ENCODE data around the gene TTN. TPM values are rescaled to one million over a fixed set of nuclear protein-coding genes. Genes with fewer than 3 reads are reported as not detected.

The TTN gene
- total RNA-seq, 1 experiment from 2014 or later, result 0.24 TPM

DNA sequence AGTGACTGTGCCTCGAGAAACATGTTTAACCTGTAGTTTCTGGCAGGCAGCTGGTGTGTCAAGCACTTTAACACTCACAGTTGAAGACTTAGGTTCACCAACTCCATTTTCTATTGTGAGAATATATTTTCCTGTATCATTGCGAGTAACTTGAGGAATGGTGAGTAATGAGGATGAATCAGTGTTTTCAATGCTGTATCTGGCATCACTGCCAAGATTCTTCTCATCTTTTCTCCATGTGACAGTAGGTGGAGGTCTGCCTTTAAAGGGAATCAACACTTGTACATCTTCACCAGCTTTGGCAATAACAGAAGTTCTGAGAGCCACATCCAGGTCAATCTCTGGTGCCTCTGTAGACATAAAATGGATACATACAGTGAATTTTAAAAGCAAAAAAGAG is 254.2 kb downstream of the TTN start:
- CTCF ChIA-PET, result no interaction called here
- Mint-ChIP-seq H3K4me1 (ENCODE audit: low read depth, unreplicated experiment) (no peaks in the 10 kb centered on the region), H3K27ac (ENCODE audit: unreplicated experiment) (no peak overlapping the region), H3K4me3 (ENCODE audit: low read depth, unreplicated experiment) (no peak overlapping the region), H3K36me3 (ENCODE audit: insufficient read depth, unreplicated experiment) (no peaks in the 10 kb centered on the region), H3K9me3 (ENCODE audit: low read depth, unreplicated experiment) (no peaks in the 10 kb centered on the region), H3K27me3 (ENCODE audit: unreplicated experiment) (no peaks in the 10 kb centered on the region)
- no peak for DNase-seq
- no TSS peak for BruUV-seq (replicated peaks)
- TF ChIP-seq, protein P1, sequence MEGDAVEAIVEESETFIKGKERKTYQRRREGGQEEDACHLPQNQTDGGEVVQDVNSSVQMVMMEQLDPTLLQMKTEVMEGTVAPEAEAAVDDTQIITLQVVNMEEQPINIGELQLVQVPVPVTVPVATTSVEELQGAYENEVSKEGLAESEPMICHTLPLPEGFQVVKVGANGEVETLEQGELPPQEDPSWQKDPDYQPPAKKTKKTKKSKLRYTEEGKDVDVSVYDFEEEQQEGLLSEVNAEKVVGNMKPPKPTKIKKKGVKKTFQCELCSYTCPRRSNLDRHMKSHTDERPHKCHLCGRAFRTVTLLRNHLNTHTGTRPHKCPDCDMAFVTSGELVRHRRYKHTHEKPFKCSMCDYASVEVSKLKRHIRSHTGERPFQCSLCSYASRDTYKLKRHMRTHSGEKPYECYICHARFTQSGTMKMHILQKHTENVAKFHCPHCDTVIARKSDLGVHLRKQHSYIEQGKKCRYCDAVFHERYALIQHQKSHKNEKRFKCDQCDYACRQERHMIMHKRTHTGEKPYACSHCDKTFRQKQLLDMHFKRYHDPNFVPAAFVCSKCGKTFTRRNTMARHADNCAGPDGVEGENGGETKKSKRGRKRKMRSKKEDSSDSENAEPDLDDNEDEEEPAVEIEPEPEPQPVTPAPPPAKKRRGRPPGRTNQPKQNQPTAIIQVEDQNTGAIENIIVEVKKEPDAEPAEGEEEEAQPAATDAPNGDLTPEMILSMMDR (IDR thresholded peaks at IDR 0.05; ENCODE audit: unreplicated experiment), result no peak
- intact Hi-C loops (cut with micrococcal nuclease; ENCODE audit: unreplicated experiment), result no loop called here

DNA sequence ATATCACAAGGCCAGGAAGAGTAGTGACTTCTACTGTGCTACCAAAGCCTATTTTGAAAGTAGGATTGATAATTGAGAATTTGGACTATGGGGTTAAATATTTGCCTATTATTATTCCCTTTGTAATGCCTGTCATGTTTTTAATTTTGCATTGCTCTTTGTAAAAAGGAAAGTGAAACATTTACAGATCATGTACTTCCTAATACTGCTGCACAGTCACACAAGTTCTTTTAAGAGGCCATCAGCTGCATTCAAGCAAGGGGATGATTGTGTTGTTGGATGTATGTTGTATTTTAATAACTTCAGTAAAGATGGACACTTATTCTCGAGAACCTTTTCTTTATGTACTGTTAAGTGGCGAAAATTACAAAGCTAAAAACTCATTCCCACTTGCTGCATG is 256.9 kb downstream of the TTN start:
- no peak overlapping the region for H3K4me3 Mint-ChIP-seq (ENCODE audit: low read depth, unreplicated experiment)

DNA sequence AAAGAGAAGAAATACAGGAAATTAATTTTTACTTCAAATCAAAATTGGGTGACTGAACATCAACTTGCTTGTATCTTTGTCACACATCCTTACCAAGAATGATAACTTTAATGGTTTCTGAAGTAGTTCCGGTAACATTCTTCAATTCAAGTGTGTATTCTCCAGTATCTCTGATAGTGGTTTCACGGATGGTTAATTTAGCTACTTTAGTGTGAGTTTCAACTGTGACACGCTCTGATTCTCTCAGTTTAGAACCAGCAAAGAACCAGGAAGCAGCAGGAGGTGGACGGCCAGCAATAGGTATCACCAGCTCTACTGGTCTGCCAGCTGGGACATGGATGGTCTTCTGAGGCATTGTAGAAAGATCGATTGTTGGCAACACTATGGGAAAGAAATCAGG is 264.7 kb downstream of the TTN start:
- Mint-ChIP-seq H3K27me3 (ENCODE audit: unreplicated experiment) (no peaks in the 10 kb centered on the region), H3K36me3 (ENCODE audit: insufficient read depth, unreplicated experiment) (peaks cover 2% of the 10 kb centered on the region), H3K4me3 (ENCODE audit: low read depth, unreplicated experiment) (no peak overlapping the region), H3K4me1 (ENCODE audit: low read depth, unreplicated experiment) (no peaks in the 10 kb centered on the region), H3K9me3 (ENCODE audit: low read depth, unreplicated experiment) (no peaks in the 10 kb centered on the region), H3K27ac (ENCODE audit: unreplicated experiment) (no peak overlapping the region)
- no peak for DNase-seq
- CTCF ChIA-PET, result interaction anchor here (0.7 kb wide), 1 partner anchor 130 kb away, joined by 4 read pairs; no protein-coding TSS in a partner anchor
- TF ChIP-seq, protein P1 (IDR thresholded peaks at IDR 0.05; ENCODE audit: unreplicated experiment), result no peak
- intact Hi-C loops (cut with micrococcal nuclease; ENCODE audit: unreplicated experiment), result no loop called here
- no TSS peak for BruUV-seq (replicated peaks)

More for the DNA sequence above, 256.9 kb downstream of the TTN start:
- no peaks in the 10 kb centered on the region for H3K27me3 Mint-ChIP-seq (ENCODE audit: unreplicated experiment)
- intact Hi-C loops (cut with micrococcal nuclease; ENCODE audit: unreplicated experiment), result no loop called here
- peaks cover 4% of the 10 kb centered on the region for H3K36me3 Mint-ChIP-seq (ENCODE audit: insufficient read depth, unreplicated experiment)
- CTCF ChIA-PET, result no interaction called here
- H3K4me1 Mint-ChIP-seq (ENCODE audit: low read depth, unreplicated experiment), result no peaks in the 10 kb centered on the region
- no peak for DNase-seq
- H3K27ac Mint-ChIP-seq (ENCODE audit: unreplicated experiment), result no peak overlapping the region
- no TSS peak for BruUV-seq (replicated peaks)
- H3K9me3 Mint-ChIP-seq (ENCODE audit: low read depth, unreplicated experiment), result no peaks in the 10 kb centered on the region
- TF ChIP-seq, protein P1 (IDR thresholded peaks at IDR 0.05; ENCODE audit: unreplicated experiment), result no peak

DNA sequence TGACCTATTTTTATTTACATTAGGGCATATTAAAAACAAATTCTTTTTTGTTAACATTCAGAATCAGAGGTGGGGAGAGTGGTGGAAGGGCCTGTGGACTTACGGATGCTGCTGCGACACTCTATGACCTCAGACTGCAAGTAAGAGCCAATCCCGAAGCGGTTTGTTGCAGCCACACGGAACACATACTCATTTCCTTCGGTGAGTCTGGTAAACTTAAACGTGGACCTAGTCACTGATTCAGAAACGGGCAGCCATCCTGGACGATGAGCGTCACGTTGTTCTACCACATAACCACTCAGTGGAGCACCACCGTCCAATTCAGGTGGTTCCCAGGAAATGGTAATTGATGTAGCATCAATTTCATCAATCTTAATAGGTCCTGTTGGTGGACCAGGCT is 265.1 kb downstream of the TTN start:
- H3K4me3 Mint-ChIP-seq (ENCODE audit: low read depth, unreplicated experiment), result no peak overlapping the region
- no peak overlapping the region for H3K27ac Mint-ChIP-seq (ENCODE audit: unreplicated experiment)
- TF ChIP-seq, protein P1 (IDR thresholded peaks at IDR 0.05; ENCODE audit: unreplicated experiment), result no peak
- DNase-seq, result no peak
- BruUV-seq (replicated peaks), result no TSS peak
- CTCF ChIA-PET, result interaction anchor here (0.7 kb wide), 1 partner anchor 130 kb away, joined by 4 read pairs; no protein-coding TSS in a partner anchor
- no peaks in the 10 kb centered on the region for H3K27me3 Mint-ChIP-seq (ENCODE audit: unreplicated experiment)
- H3K4me1 Mint-ChIP-seq (ENCODE audit: low read depth, unreplicated experiment), result no peaks in the 10 kb centered on the region
- no peaks in the 10 kb centered on the region for H3K36me3 Mint-ChIP-seq (ENCODE audit: insufficient read depth, unreplicated experiment)
- intact Hi-C loops (cut with micrococcal nuclease; ENCODE audit: unreplicated experiment), result no loop called here
- H3K9me3 Mint-ChIP-seq (ENCODE audit: low read depth, unreplicated experiment), result no peaks in the 10 kb centered on the region

Data from Calu3 (cell line).